Panc1 (cell line): ENCODE measurements around the gene CMTM8. TPM values are rescaled to one million over a fixed set of nuclear protein-coding genes. Genes with fewer than 3 reads are reported as not detected.

Experiments used
- ATAC-seq: fragments of 200-7000 bp; cut with Tn5 transposase; 2 replicates; pipeline ENCODE4 v1.9.1; 2020; ENCODE audit warnings: mild to moderate bottlenecking, moderate library complexity
- BruUV-seq: library from RNA; stranded (reverse); fragments of 400-500 nt; replicated peaks from 2 replicates; lab custom pipeline; 2021; lab: Mats Ljungman, UMichigan
- CTCF ChIA-PET: fragments of 300-600 bp; sonication (Branson Sonifier 250); formaldehyde crosslinking; loops from one replicate; lab custom pipeline; 2022; ENCODE audit warnings: antibody characterized with exemption; lab: Charles Lee
- POLR2A ChIA-PET: fragments of 300-600 bp; sonication (Branson Sonifier 250); formaldehyde crosslinking; loops from one replicate; lab custom pipeline; 2022; ENCODE audit warnings: antibody characterized with exemption; lab: Charles Lee
- DNase-seq: peaks from one replicate; pipeline ENCODE4 v3.0.0-alpha.2; 2010; ENCODE audit warnings: low read depth, low spot score
- H3K27ac ChIP-seq: 2 replicates; pipeline ENCODE4 v1.5.1; 2011; ENCODE audit warnings: mild to moderate bottlenecking, low read length, inconsistent platforms
- H3K27me3 ChIP-seq: fragments of 200-500 bp; sonication (Bioruptor generic); 2 replicates; pipeline ENCODE4 v1.6.0; 2014; ENCODE audit warnings: low read length, inconsistent platforms; ENCODE audit not compliant: control insufficient read depth, insufficient read depth
- H3K36me3 ChIP-seq: fragments of 200-500 bp; sonication (Bioruptor generic); 2 replicates; pipeline ENCODE4 v1.5.1; 2014; ENCODE audit warnings: inconsistent platforms, mild to moderate bottlenecking, low read length, moderate library complexity; ENCODE audit not compliant: control insufficient read depth, insufficient read depth
- H3K4me1 ChIP-seq: 2 replicates; pipeline ENCODE4 v1.5.1; 2011; ENCODE audit warnings: inconsistent platforms, mild to moderate bottlenecking, low read length, moderate library complexity; ENCODE audit not compliant: control insufficient read depth, insufficient read depth
- H3K4me3 ChIP-seq, 2 experiments: 2 replicates each; pipeline ENCODE4 v1.5.1; 2011 to 2012; ENCODE audit warnings: low read depth in 2 of 2, low read length in 2 of 2, mild to moderate bottlenecking in 2 of 2, inconsistent platforms in 1 of 2, moderate library complexity in 1 of 2
- H3K9me3 ChIP-seq: fragments of 200-500 bp; sonication (Bioruptor generic); 2 replicates; pipeline ENCODE4 v1.5.1; 2014; ENCODE audit warnings: low read depth, mild to moderate bottlenecking, inconsistent platforms, low read length, moderate library complexity; ENCODE audit not compliant: control insufficient read depth, insufficient read depth
- POLR2AphosphoS5 ChIP-seq: IDR thresholded peaks from 2 replicates; pipeline ENCODE4 v1.6.1; 2012; ENCODE audit warnings: mild to moderate bottlenecking, low read depth, low read length, moderate library complexity
- SIN3A ChIP-seq: IDR thresholded peaks from 2 replicates; pipeline ENCODE4 v1.6.1; 2012; ENCODE audit warnings: low read depth, mild to moderate bottlenecking, low read length, moderate library complexity, borderline replicate concordance; ENCODE audit not compliant: insufficient read depth
- TCF7L2 ChIP-seq: IDR thresholded peaks from 2 replicates; pipeline ENCODE4 v1.6.1; 2011; ENCODE audit warnings: mild to moderate bottlenecking, low read depth, low read length, inconsistent platforms
- in situ Hi-C: cut with HindIII; loops from 2 replicates; pipeline ENCODE4 v1.10.0; 2016; ENCODE audit warnings: low sequenced_read_pairs, low pct_unique_long_range_greater_than_20kb
- intact Hi-C: fragments of 100-400 bp; cut with micrococcal nuclease; formaldehyde crosslinking; loops from one replicate; pipeline ENCODE4 v1.10.0; 2022; ENCODE audit not compliant: unreplicated experiment
- total RNA-seq: library from RNA; stranded (reverse); gene quantifications from one replicate; pipeline ENCODE4 v1.2.1, GENCODE V29; 2021; ENCODE audit not compliant: unreplicated experiment
- TF ChIP-seq, protein P1 (sequence below): fragments of 450-650 bp; IDR thresholded peaks from 2 replicates; pipeline ENCODE4 v1.5.1; 2017; ENCODE audit warnings: mild to moderate bottlenecking
- TF ChIP-seq, protein P2 (sequence below), 2 experiments: IDR thresholded peaks; 2 replicates each; pipeline ENCODE4 v1.6.1; 2011 to 2012; ENCODE audit warnings: low read depth in 2 of 2, control low read depth in 1 of 2, low read length in 1 of 2, mild to moderate bottlenecking in 1 of 2, moderate library complexity in 1 of 2; ENCODE audit not compliant: insufficient read depth in 1 of 2

The CMTM8 gene
- total RNA-seq, 1 experiment from 2014 or later = 9.8 TPM

DNA sequence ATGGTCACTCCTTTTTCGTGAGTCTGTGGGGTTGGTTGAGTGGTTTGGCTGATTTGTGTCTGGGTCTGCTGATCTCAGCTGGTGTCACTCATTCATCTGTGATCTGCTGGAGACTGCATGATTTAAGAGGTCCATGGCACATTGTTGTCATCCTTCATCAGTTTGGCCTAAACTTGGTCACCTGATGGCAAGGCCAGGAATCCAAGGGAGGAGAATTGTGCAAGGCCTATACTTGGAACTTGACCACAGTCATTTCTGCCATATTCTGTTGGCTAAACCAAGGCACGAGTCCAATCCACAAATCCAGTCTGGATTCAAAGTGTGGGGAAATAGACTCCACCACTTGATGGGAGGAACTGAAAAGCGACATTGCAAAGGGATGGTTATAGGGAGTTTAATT lies 67.6 kb downstream of the CMTM8 start:
- H3K36me3 ChIP-seq = no peaks in the 10 kb centered on the region
- H3K27ac ChIP-seq = no peak overlapping the region
- ATAC-seq = no peak
- no peak for DNase-seq
- no peaks in the 10 kb centered on the region; the same call in 1 of the 2 replicates for H3K4me1 ChIP-seq
- H3K4me3 ChIP-seq = no peak overlapping the region
- BruUV-seq = no TSS peak
- in situ Hi-C loops (no loop called here), intact Hi-C loops (no loop called here)
- H3K9me3 ChIP-seq = no peaks in the 10 kb centered on the region
- TF ChIP-seq TCF7L2 (no peak), POLR2AphosphoS5 (no peak), SIN3A (no peak)
- TF ChIP-seq, protein P1, sequence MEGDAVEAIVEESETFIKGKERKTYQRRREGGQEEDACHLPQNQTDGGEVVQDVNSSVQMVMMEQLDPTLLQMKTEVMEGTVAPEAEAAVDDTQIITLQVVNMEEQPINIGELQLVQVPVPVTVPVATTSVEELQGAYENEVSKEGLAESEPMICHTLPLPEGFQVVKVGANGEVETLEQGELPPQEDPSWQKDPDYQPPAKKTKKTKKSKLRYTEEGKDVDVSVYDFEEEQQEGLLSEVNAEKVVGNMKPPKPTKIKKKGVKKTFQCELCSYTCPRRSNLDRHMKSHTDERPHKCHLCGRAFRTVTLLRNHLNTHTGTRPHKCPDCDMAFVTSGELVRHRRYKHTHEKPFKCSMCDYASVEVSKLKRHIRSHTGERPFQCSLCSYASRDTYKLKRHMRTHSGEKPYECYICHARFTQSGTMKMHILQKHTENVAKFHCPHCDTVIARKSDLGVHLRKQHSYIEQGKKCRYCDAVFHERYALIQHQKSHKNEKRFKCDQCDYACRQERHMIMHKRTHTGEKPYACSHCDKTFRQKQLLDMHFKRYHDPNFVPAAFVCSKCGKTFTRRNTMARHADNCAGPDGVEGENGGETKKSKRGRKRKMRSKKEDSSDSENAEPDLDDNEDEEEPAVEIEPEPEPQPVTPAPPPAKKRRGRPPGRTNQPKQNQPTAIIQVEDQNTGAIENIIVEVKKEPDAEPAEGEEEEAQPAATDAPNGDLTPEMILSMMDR = no peak
- TF ChIP-seq, protein P2, sequence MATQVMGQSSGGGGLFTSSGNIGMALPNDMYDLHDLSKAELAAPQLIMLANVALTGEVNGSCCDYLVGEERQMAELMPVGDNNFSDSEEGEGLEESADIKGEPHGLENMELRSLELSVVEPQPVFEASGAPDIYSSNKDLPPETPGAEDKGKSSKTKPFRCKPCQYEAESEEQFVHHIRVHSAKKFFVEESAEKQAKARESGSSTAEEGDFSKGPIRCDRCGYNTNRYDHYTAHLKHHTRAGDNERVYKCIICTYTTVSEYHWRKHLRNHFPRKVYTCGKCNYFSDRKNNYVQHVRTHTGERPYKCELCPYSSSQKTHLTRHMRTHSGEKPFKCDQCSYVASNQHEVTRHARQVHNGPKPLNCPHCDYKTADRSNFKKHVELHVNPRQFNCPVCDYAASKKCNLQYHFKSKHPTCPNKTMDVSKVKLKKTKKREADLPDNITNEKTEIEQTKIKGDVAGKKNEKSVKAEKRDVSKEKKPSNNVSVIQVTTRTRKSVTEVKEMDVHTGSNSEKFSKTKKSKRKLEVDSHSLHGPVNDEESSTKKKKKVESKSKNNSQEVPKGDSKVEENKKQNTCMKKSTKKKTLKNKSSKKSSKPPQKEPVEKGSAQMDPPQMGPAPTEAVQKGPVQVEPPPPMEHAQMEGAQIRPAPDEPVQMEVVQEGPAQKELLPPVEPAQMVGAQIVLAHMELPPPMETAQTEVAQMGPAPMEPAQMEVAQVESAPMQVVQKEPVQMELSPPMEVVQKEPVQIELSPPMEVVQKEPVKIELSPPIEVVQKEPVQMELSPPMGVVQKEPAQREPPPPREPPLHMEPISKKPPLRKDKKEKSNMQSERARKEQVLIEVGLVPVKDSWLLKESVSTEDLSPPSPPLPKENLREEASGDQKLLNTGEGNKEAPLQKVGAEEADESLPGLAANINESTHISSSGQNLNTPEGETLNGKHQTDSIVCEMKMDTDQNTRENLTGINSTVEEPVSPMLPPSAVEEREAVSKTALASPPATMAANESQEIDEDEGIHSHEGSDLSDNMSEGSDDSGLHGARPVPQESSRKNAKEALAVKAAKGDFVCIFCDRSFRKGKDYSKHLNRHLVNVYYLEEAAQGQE (IDR thresholded peaks at IDR 0.05; ENCODE audit: insufficient read depth in 1 of 2, low read depth in 2 of 2, low read length in 1 of 2) = no peak
- CTCF ChIA-PET = no interaction called here
- H3K27me3 ChIP-seq = no peaks in the 10 kb centered on the region
- POLR2A ChIA-PET = no interaction called here

DNA sequence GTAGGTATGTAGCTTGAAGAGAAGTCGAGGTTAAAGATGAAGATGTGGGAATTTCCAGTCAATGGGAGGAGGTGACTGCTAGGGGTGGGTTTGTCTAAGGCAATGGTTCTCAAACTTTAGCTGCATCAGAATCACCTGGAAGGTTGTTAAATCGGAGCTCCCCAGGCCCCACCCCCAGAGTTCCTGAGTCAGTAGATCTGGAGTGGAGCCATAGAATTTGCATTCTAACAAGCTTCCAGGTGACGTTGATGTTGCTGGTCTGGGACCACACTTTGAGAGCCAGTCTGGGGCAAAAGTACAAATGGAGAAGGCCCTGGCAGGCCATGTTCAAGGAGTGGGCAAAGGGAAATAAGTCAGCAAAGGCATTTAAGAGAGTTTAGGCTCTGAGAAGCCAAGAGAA lies 69.1 kb downstream of the CMTM8 start:
- Histone ChIP-seq H3K27me3 (no peaks in the 10 kb centered on the region), H3K4me3 (no peak overlapping the region), H3K9me3 (no peaks in the 10 kb centered on the region), H3K4me1 (no peaks in the 10 kb centered on the region; the same call in none of the 2 replicates), H3K27ac (no peak overlapping the region), H3K36me3 (no peaks in the 10 kb centered on the region)
- ATAC-seq (no peak), DNase-seq (no peak)
- ChIA-PET CTCF (no interaction called here), POLR2A (no interaction called here)
- BruUV-seq = no TSS peak
- TF ChIP-seq, protein P1 = no peak
- TF ChIP-seq TCF7L2 (no peak), POLR2AphosphoS5 (no peak)
- in situ Hi-C loops = no loop called here
- intact Hi-C loops = no loop called here
